Mesendoderm (in vitro differentiated cells): ENCODE measurements around the gene GALNT15.

ENCODE experiments used
- DNase-seq: peaks from one replicate; pipeline ENCODE4 v3.0.0; 2013
- H2AK5ac ChIP-seq: 2 replicates; pipeline ENCODE4 v1.6.1; 2013; ENCODE audit warnings: low read length, inconsistent platforms
- H2BK120ac ChIP-seq: 2 replicates; pipeline ENCODE4 v1.6.1; 2013; ENCODE audit warnings: low read depth, mild to moderate bottlenecking, low read length, moderate library complexity, mixed read lengths
- H2BK15ac ChIP-seq: replicated peaks from 2 replicates; pipeline ENCODE4 v1.6.1; 2013; ENCODE audit warnings: low read depth, mild to moderate bottlenecking, moderate library complexity
- H2BK5ac ChIP-seq: 2 replicates; pipeline ENCODE4 v1.6.1; 2013; ENCODE audit warnings: low read length, inconsistent platforms
- H3K18ac ChIP-seq: 2 replicates; pipeline ENCODE4 v1.6.1; 2013; ENCODE audit warnings: mild to moderate bottlenecking, low read length, mixed read lengths
- H3K23ac ChIP-seq: one replicate; pipeline ENCODE4 v1.6.1; 2013; ENCODE audit warnings: low read length
- H3K27ac ChIP-seq: 2 replicates; pipeline ENCODE4 v1.5.1; 2013; ENCODE audit warnings: low read depth, mild to moderate bottlenecking, inconsistent platforms, low read length, moderate library complexity
- H3K27me3 ChIP-seq: 2 replicates; pipeline ENCODE4 v1.6.1; 2013; ENCODE audit warnings: low read length, control low read depth, mild to moderate bottlenecking, inconsistent platforms; ENCODE audit not compliant: insufficient read depth, poor library complexity
- H3K36me3 ChIP-seq: 2 replicates; pipeline ENCODE4 v1.6.1; 2013; ENCODE audit warnings: low read length, inconsistent platforms; ENCODE audit not compliant: control insufficient read depth, insufficient read depth
- H3K4ac ChIP-seq: one replicate; pipeline ENCODE4 v1.6.1; 2013; ENCODE audit warnings: low read depth, mild to moderate bottlenecking, low read length, moderate library complexity
- H3K4me1 ChIP-seq: 2 replicates; pipeline ENCODE4 v1.6.1; 2013; ENCODE audit warnings: low read depth, low read length, inconsistent platforms; ENCODE audit not compliant: control insufficient read depth
- H3K4me2 ChIP-seq: 2 replicates; pipeline ENCODE4 v1.6.1; 2013; ENCODE audit warnings: low read length
- H3K4me3 ChIP-seq: 2 replicates; pipeline ENCODE4 v1.5.1; 2013; ENCODE audit warnings: mild to moderate bottlenecking, low read length
- H3K56ac ChIP-seq: one replicate; pipeline ENCODE4 v1.6.1; 2013; ENCODE audit warnings: low read length
- H3K79me1 ChIP-seq: 2 replicates; pipeline ENCODE4 v1.6.1; 2013; ENCODE audit warnings: low read length, inconsistent platforms
- H3K79me2 ChIP-seq: 2 replicates; pipeline ENCODE4 v1.6.1; 2013; ENCODE audit warnings: mild to moderate bottlenecking, low read length; ENCODE audit not compliant: control insufficient read depth, insufficient read depth
- H3K9ac ChIP-seq: 2 replicates; pipeline ENCODE4 v1.6.1; 2013; ENCODE audit warnings: low read length, inconsistent platforms
- H4K5ac ChIP-seq: one replicate; pipeline ENCODE4 v1.6.1; 2013; ENCODE audit warnings: low read length
- H4K8ac ChIP-seq: one replicate; pipeline ENCODE4 v1.6.1; 2013; ENCODE audit warnings: low read depth, mild to moderate bottlenecking, control low read depth, low read length, moderate library complexity
- WGBS: extraction: QIAGEN DNeasy Blood & Tissue Kit; methylation state at CpG from one replicate; pipeline ENCODE4 v1.1.7; 2013; ENCODE audit warnings: low lambda C conversion rate, missing lambda C conversion rate; ENCODE audit not compliant: insufficient coverage; ENCODE audit errors: extremely low coverage; 5-methylcytosine and 5-hydroxymethylcytosine counted together

Gene GALNT15

DNA sequence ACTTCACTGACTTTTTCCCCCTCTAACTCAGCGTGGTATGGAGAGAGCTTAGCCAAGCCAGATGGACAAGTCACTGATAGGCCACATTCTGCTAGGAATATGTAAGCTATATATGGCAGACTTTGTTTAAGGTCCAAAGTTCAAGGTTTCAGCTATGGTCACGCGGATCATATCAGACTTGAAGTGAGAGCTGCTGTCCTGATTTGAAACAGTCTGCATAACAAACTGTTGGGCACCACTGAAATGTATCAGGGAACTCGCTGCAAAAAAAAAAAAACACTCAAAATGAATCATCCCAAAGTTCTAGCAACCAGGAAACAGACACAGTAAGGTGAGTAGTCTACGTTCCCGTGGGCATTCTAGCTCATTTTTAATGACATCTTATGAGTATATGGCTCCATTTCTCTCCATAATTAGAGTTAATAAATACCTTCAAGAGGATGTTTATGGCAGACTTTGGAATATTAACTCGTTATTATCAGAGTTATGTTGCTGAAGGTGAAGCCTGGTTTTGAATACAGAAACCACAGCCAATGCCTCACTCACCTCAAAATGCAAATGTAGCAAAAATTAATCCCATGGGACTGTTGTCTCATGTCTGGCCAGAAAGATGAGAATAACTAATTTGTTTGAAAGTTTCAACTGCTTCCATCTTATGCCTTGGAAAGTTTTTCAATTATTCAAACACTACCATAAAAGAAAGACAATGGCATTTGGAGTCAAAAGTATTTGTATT is 77.9 kb downstream of the GALNT15 start:
- Histone ChIP-seq H4K8ac (no peak overlapping the region), H4K5ac (no peak overlapping the region), H2BK120ac (no peak overlapping the region), H3K27ac (no peak overlapping the region), H2BK15ac (no peak overlapping the region), H2AK5ac (no peak overlapping the region), H3K23ac (no peak overlapping the region), H3K4ac (no peak overlapping the region), H3K18ac (no peak overlapping the region), H3K27me3 (no peaks in the 10 kb centered on the region), H3K4me2 (no peak overlapping the region), H3K4me1 (no peaks in the 10 kb centered on the region), H3K79me1 (no peaks in the 10 kb centered on the region), H3K79me2 (no peaks in the 10 kb centered on the region), H2BK5ac (no peak overlapping the region), H3K36me3 (no peaks in the 10 kb centered on the region), H3K4me3 (no peak overlapping the region), H3K56ac (no peak overlapping the region), H3K9ac (no peak overlapping the region)
- no peak for DNase-seq
- no CpG with 5 or more reads among the region's 7 CpGs for WGBS

- Histone ChIP-seq H3K4me1 (no peaks in the 10 kb centered on the region), H3K18ac (no peak overlapping the region), H2BK120ac (no peak overlapping the region), H3K79me1 (no peaks in the 10 kb centered on the region), H2AK5ac (no peak overlapping the region), H3K36me3 (no peaks in the 10 kb centered on the region), H3K27ac (no peak overlapping the region), H3K79me2 (no peaks in the 10 kb centered on the region), H3K27me3 (no peaks in the 10 kb centered on the region), H3K4me3 (no peak overlapping the region), H3K23ac (no peak overlapping the region), H4K8ac (no peak overlapping the region), H2BK5ac (no peak overlapping the region), H2BK15ac (no peak overlapping the region), H3K56ac (no peak overlapping the region), H4K5ac (no peak overlapping the region), H3K9ac (no peak overlapping the region), H3K4me2 (no peak overlapping the region), H3K4ac (no peak overlapping the region)
- no peak for DNase-seq
- no CpG with 5 or more reads among the region's 2 CpGs for WGBS
These were observed 78.5 kb downstream of the GALNT15 start for GRCh38 chr3:16252988-16253387.

DNA sequence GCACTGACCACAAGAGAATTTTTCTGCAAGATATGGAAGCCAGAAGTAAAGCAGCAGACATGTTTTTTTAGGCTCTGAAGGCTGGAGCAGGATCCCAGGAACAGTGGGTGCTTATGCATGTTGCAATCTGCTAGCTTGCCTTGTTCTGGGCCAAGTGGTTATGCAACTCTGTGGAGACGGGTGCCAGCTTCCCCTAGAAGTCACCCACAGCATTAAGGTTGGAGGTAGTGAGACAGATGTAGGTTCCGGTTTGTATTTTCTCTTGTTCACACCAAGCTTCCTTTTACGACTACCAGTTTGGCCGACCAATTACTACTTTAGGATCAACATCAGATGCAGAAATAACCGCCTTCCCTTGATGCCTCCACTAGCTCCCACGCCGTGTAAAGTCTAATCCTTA is 79.1 kb downstream of the GALNT15 start:
- H4K8ac ChIP-seq, result no peak overlapping the region
- H3K9ac ChIP-seq, result no peak overlapping the region
- H2AK5ac ChIP-seq, result no peak overlapping the region
- H3K4me1 ChIP-seq, result no peaks in the 10 kb centered on the region
- DNase-seq, result no peak
- no peak overlapping the region for H3K4ac ChIP-seq
- H3K27ac ChIP-seq, result no peak overlapping the region
- H2BK15ac ChIP-seq, result no peak overlapping the region
- no peak overlapping the region for H3K4me2 ChIP-seq
- no peaks in the 10 kb centered on the region for H3K79me1 ChIP-seq
- no peaks in the 10 kb centered on the region for H3K79me2 ChIP-seq
- H3K36me3 ChIP-seq, result no peaks in the 10 kb centered on the region
- no peak overlapping the region for H3K56ac ChIP-seq
- no peak overlapping the region for H4K5ac ChIP-seq
- no peaks in the 10 kb centered on the region for H3K27me3 ChIP-seq
- no peak overlapping the region for H3K18ac ChIP-seq
- no CpG with 5 or more reads among the region's 7 CpGs for WGBS
- H2BK5ac ChIP-seq, result no peak overlapping the region
- no peak overlapping the region for H2BK120ac ChIP-seq
- H3K23ac ChIP-seq, result no peak overlapping the region
- H3K4me3 ChIP-seq, result no peak overlapping the region

GRCh38 chr3:16254916-16255315 is 80.4 kb downstream of the GALNT15 start:
- no peak overlapping the region for H3K23ac ChIP-seq
- H2AK5ac ChIP-seq, result no peak overlapping the region
- H3K18ac ChIP-seq, result no peak overlapping the region
- no peak overlapping the region for H3K56ac ChIP-seq
- no peak overlapping the region for H4K8ac ChIP-seq
- no peaks in the 10 kb centered on the region for H3K4me1 ChIP-seq
- H2BK5ac ChIP-seq, result no peak overlapping the region
- H2BK120ac ChIP-seq, result no peak overlapping the region
- H3K79me2 ChIP-seq, result no peaks in the 10 kb centered on the region
- no peaks in the 10 kb centered on the region for H3K79me1 ChIP-seq
- no CpG with 5 or more reads among the region's 5 CpGs for WGBS
- H3K4ac ChIP-seq, result no peak overlapping the region
- H3K4me2 ChIP-seq, result no peak overlapping the region
- H2BK15ac ChIP-seq, result no peak overlapping the region
- H3K4me3 ChIP-seq, result no peak overlapping the region
- H3K36me3 ChIP-seq, result no peaks in the 10 kb centered on the region
- DNase-seq, result no peak
- no peak overlapping the region for H3K27ac ChIP-seq
- no peak overlapping the region for H3K9ac ChIP-seq
- no peaks in the 10 kb centered on the region for H3K27me3 ChIP-seq
- no peak overlapping the region for H4K5ac ChIP-seq

DNA sequence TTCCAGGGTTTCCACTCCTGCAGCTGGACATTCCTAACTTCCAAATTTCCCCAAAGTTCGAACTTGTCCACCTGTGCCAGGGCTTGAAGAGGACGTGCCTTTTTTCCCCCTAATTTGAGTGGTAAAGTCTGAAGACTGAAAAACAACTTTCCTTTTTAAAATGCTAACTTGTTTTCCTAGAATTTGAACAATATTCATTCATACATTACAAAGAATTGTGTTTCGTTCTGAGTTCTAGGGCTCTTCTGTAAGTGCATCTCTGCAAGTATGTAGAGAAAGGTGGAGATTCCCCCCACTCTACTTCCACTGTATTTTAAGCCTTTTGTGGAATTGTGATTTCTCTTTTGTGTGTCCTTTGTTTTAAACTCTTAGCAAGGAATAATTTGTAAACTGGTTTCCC is 80.8 kb downstream of the GALNT15 start:
- H2BK120ac ChIP-seq, result no peak overlapping the region
- no peak overlapping the region for H3K56ac ChIP-seq
- H2AK5ac ChIP-seq, result no peak overlapping the region
- no peak overlapping the region for H3K18ac ChIP-seq
- H3K23ac ChIP-seq, result no peak overlapping the region
- H2BK15ac ChIP-seq, result no peak overlapping the region
- no peak overlapping the region for H3K4me3 ChIP-seq
- no peaks in the 10 kb centered on the region for H3K79me2 ChIP-seq
- H2BK5ac ChIP-seq, result no peak overlapping the region
- no peaks in the 10 kb centered on the region for H3K27me3 ChIP-seq
- no peak overlapping the region for H3K27ac ChIP-seq
- no peak overlapping the region for H4K8ac ChIP-seq
- no peak overlapping the region for H3K4ac ChIP-seq
- no peaks in the 10 kb centered on the region for H3K79me1 ChIP-seq
- H3K9ac ChIP-seq, result no peak overlapping the region
- no peak overlapping the region for H4K5ac ChIP-seq
- no peaks in the 10 kb centered on the region for H3K4me1 ChIP-seq
- no peak for DNase-seq
- no peaks in the 10 kb centered on the region for H3K36me3 ChIP-seq
- H3K4me2 ChIP-seq, result no peak overlapping the region
- no CpG with 5 or more reads among the region's 3 CpGs for WGBS

- Histone ChIP-seq H2BK5ac (no peak overlapping the region), H4K5ac (no peak overlapping the region), H3K18ac (no peak overlapping the region), H3K9ac (no peak overlapping the region), H4K8ac (no peak overlapping the region), H3K36me3 (no peaks in the 10 kb centered on the region), H3K4me1 (no peaks in the 10 kb centered on the region), H3K79me2 (no peaks in the 10 kb centered on the region), H3K23ac (no peak overlapping the region), H3K27ac (no peak overlapping the region), H2BK120ac (no peak overlapping the region), H2BK15ac (no peak overlapping the region), H3K4me2 (no peak overlapping the region), H2AK5ac (no peak overlapping the region), H3K56ac (no peak overlapping the region), H3K4ac (no peak overlapping the region), H3K4me3 (no peak overlapping the region), H3K79me1 (no peaks in the 10 kb centered on the region), H3K27me3 (no peaks in the 10 kb centered on the region)
- no CpG with 5 or more reads among the region's 5 CpGs for WGBS
- DNase-seq, result no peak
These were observed 81.2 kb downstream of the GALNT15 start for GRCh38 chr3:16255726-16256125.
